NB4 (cell line): ENCODE measurements around the gene GCH1.

Source experiments
- POLR2A ChIP-seq: IDR thresholded peaks from 2 replicates; pipeline ENCODE4 v1.6.1; 2011; ENCODE audit warnings: mild to moderate bottlenecking; ENCODE audit not compliant: insufficient read length; ENCODE audit errors: extremely low read depth
- TF ChIP-seq, protein P1 (sequence below): IDR thresholded peaks from one replicate; pipeline ENCODE4 v1.5.1; 2012; ENCODE audit warnings: low read depth, low read length

DNA sequence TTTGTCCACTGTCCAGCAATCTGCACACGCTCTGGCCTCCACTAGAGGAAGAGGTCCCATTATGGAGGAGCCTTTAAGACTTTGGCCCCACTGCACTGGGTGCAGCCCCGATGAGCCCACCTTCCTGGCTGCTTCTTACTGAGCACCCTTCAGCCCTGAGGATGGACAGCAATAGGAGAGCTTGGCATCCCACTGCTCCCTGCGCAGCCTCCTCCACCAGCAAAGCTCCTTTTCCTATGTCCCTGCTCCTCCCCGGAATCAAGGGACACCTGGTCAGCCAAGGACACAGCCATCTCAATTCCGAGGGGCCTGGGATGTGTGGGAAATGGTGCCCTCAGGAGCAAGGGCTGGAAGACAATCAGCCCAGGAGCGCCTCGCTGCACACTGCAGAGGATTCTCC lies 94.7 kb downstream of the GCH1 start:
- TF ChIP-seq, protein P1, sequence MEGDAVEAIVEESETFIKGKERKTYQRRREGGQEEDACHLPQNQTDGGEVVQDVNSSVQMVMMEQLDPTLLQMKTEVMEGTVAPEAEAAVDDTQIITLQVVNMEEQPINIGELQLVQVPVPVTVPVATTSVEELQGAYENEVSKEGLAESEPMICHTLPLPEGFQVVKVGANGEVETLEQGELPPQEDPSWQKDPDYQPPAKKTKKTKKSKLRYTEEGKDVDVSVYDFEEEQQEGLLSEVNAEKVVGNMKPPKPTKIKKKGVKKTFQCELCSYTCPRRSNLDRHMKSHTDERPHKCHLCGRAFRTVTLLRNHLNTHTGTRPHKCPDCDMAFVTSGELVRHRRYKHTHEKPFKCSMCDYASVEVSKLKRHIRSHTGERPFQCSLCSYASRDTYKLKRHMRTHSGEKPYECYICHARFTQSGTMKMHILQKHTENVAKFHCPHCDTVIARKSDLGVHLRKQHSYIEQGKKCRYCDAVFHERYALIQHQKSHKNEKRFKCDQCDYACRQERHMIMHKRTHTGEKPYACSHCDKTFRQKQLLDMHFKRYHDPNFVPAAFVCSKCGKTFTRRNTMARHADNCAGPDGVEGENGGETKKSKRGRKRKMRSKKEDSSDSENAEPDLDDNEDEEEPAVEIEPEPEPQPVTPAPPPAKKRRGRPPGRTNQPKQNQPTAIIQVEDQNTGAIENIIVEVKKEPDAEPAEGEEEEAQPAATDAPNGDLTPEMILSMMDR = no peak
- no peak for TF ChIP-seq POLR2A
